ENCODE measurements around the gene PWP1.

Gene PWP1

GRCh38 chr12:107685360-107686248, at the start of gene PWP1:
Gene PWP1, plus strand, starts transcription at chr12:107685799. Its CDS starts 101 bp downstream, at chr12:107685900.
- DNase-seq (ENCODE audit: low read depth in 2 of 2), result peak; percentile 90 to 91

GRCh38 chr12:107641154-107641553, 44.4 kb upstream of the PWP1 start:
- DNase-seq (ENCODE audit: low read depth in 2 of 2), result no peak

GRCh38 chr12:107642240-107642639, 43.4 kb upstream of the PWP1 start:
- no peak for DNase-seq (ENCODE audit: low read depth in 2 of 2)

- DNase-seq (ENCODE audit: low read depth in 2 of 2), result no peak
These were observed 39.8 kb upstream of the PWP1 start for GRCh38 chr12:107645630-107646333.

- DNase-seq (ENCODE audit: low read depth in 2 of 2), result no peak
These were observed 39.2 kb upstream of the PWP1 start for GRCh38 chr12:107646436-107646835.

GRCh38 chr12:107649661-107650061, 35.9 kb upstream of the PWP1 start:
- DNase-seq (ENCODE audit: low read depth in 2 of 2), result no peak

- DNase-seq (ENCODE audit: low read depth in 2 of 2), result no peak
These were observed 34.6 kb upstream of the PWP1 start for GRCh38 chr12:107650977-107651376.

GRCh38 chr12:107651571-107652449, 33.8 kb upstream of the PWP1 start:
- DNase-seq (ENCODE audit: low read depth in 2 of 2), result no peak

GRCh38 chr12:107653519-107653918, 32.1 kb upstream of the PWP1 start:
- DNase-seq (ENCODE audit: low read depth in 2 of 2), result no peak

GRCh38 chr12:107654873-107655272, 30.7 kb upstream of the PWP1 start:
- DNase-seq (ENCODE audit: low read depth in 2 of 2), result no peak

GRCh38 chr12:107655281-107656065, 30.1 kb upstream of the PWP1 start:
- DNase-seq (ENCODE audit: low read depth in 2 of 2), result no peak

GRCh38 chr12:107656302-107656701, 29.3 kb upstream of the PWP1 start:
- no peak for DNase-seq (ENCODE audit: low read depth in 2 of 2)

- DNase-seq (ENCODE audit: low read depth in 2 of 2), result no peak
These were observed 28.5 kb upstream of the PWP1 start for GRCh38 chr12:107657133-107657532.

GRCh38 chr12:107657621-107658020, 28.0 kb upstream of the PWP1 start:
- DNase-seq (ENCODE audit: low read depth in 2 of 2), result no peak

GRCh38 chr12:107660235-107660634, 25.4 kb upstream of the PWP1 start:
- no peak for DNase-seq (ENCODE audit: low read depth in 2 of 2)

GRCh38 chr12:107660861-107661415, 24.7 kb upstream of the PWP1 start:
- DNase-seq (ENCODE audit: low read depth in 2 of 2), result no peak

- no peak for DNase-seq (ENCODE audit: low read depth in 2 of 2)
These were observed 23.8 kb upstream of the PWP1 start for GRCh38 chr12:107661830-107662229.

- DNase-seq (ENCODE audit: low read depth in 2 of 2), result no peak
These were observed 23.1 kb upstream of the PWP1 start for GRCh38 chr12:107662484-107662883.

GRCh38 chr12:107663277-107663676, 22.3 kb upstream of the PWP1 start:
- DNase-seq (ENCODE audit: low read depth in 2 of 2), result no peak

- DNase-seq (ENCODE audit: low read depth in 2 of 2), result no peak
These were observed 19.6 kb upstream of the PWP1 start for GRCh38 chr12:107666009-107666408.

GRCh38 chr12:107667464-107667863, 18.1 kb upstream of the PWP1 start:
- DNase-seq (ENCODE audit: low read depth in 2 of 2), result no peak

Data from stimulated activated CD8-positive, alpha-beta memory T cell treated with anti-CD3 and anti-CD28 coated beads, Interleukin-2, amount 100 ng/mL, for 1 hour (primary cell).